Heart right ventricle (tissue), 16 donors: Measurements from ENCODE around the gene SSBP2. TPM values are rescaled to one million over a fixed set of nuclear protein-coding genes. Genes with fewer than 3 reads are reported as not detected.

Experiments used
- ATAC-seq, 8 donors: fragments of 200-7000 bp; cut with Tn5 transposase; one replicate each; pipeline ENCODE4 v1.9.1; 2020; ENCODE audit warnings: mild to moderate bottlenecking in 8 of 8, moderate library complexity in 8 of 8, moderate number of reproducible peaks in 1 of 8
- DNase-seq, 2 donors: peaks; one replicate each; pipeline ENCODE4 v3.0.0-alpha.2; 2020
- H3K27ac ChIP-seq, 10 donors: fragments of 200-600 bp; sonication (generic) in 2 of 10; one replicate each; pipeline versions ENCODE4 v1.5.0 to v1.8.0; 2020 to 2022; ENCODE audit warnings: mild to moderate bottlenecking in 3 of 10
- H3K27me3 ChIP-seq, 7 donors: fragments of 200-600 bp; one replicate each; pipeline ENCODE4 v1.8.0; 2021 to 2022; ENCODE audit warnings: mild to moderate bottlenecking in 2 of 7
- H3K36me3 ChIP-seq, 9 donors: fragments of 200-600 bp; sonication (generic) in 1 of 9; one replicate each; pipeline versions ENCODE4 v1.5.0 to v1.8.0; 2020 to 2022; ENCODE audit warnings: mild to moderate bottlenecking in 2 of 9
- H3K4me1 ChIP-seq, 9 donors: fragments of 200-600 bp; sonication (generic) in 1 of 9; one replicate each; pipeline versions ENCODE4 v1.5.0 to v1.8.0; 2020 to 2022; ENCODE audit warnings: mild to moderate bottlenecking in 4 of 9
- H3K4me3 ChIP-seq, 10 donors: fragments of 200-600 bp; sonication (generic) in 2 of 10; one replicate each; pipeline versions ENCODE4 v1.5.0 to v1.8.0; 2020 to 2022; ENCODE audit warnings: mild to moderate bottlenecking in 7 of 10, moderate library complexity in 2 of 10
- H3K9me3 ChIP-seq, 11 donors: fragments of 200-600 bp in 10 of 11; sonication (generic) in 2 of 11; one replicate each; pipeline versions ENCODE4 v1.5.0 to v1.8.0; 2013 to 2022; ENCODE audit warnings: mild to moderate bottlenecking in 2 of 11, control low read depth in 1 of 11, moderate library complexity in 1 of 11
- CTCF ChIP-seq, 9 donors: fragments of 200-600 bp; sonication (generic) in 2 of 9; IDR thresholded peaks; one replicate each; pipeline versions ENCODE4 v1.5.0 to v1.8.0; 2021 to 2022; ENCODE audit warnings: antibody characterized with exemption in 9 of 9, mild to moderate bottlenecking in 5 of 9, moderate library complexity in 1 of 9
- WGBS, 2 donors: extraction: QIAGEN DNeasy Blood & Tissue Kit; methylation state at CpG; one replicate each; pipeline ENCODE4 v1.1.7; 2013; ENCODE audit warnings: inconsistent platforms in 1 of 2; 5-methylcytosine and 5-hydroxymethylcytosine counted together
- intact Hi-C, 10 donors: fragments of 100-400 bp; cut with DNase I; formaldehyde crosslinking; loops; one replicate each; pipeline versions ENCODE4 v1.11.1 to v1.14.2; 2022
- polyA plus RNA-seq, 2 donors: library from polyadenylated mRNA; stranded (reverse); fragments of 200-250 nt; gene quantifications; one replicate each; pipeline ENCODE4 v1.2.3, GENCODE V29; 2013
- total RNA-seq, 10 donors: library from RNA; stranded (reverse); fragmentation: NEBNext Ultra II Directional in 3 of 10; extraction: Animal tissue kit (Norgen Biotek cat#: 25700) in 3 of 10; gene quantifications; one replicate each; pipeline versions ENCODE4 v1.2.1 to v1.2.4, GENCODE V29; 2021 to 2023
- donor health status: Arrhythmogenic right ventricular cardiomyopathy.
- donor health status: ischemic (EF 13 %, LVEDD 7.1; RV severe dilation, severe dysfunction).
- donor health status: healthy with polysubstance abuse.
- donor health status: DM: no; HTN: yes; CAD: no.
- donor health status: DM: no; HTN: no; CAD: no.
- donor health status: ischemic (EF 25% LVEDD 6.9; RV normal size, moderate dysfunction).
- donor health status: ischemic (EF 25% LVEDD 5.7; RV mildly dilated, moderate dysfunction).
- donor health status: healthy.
- donor health status: DM: yes; HTN: yes; CAD: no.
- donor health status: Ischemic cardiomyopathy.
- donor health status: ischemic (EF 35%, LVEDD 5.7; RV mildly dilated, moderate dysfunction).
- donor health status: nonischemic (EF 11% LVEDD 7.7; RV severe dilation, severe dysfunction).
- donor health status: DM: yes; HTN: yes; CAD: no.
- donor health status: PGD.
- donor health status: ischemic (EF 29% LVEDD 5.4; RV normal size, mild dysfunction).
- donor health status: nonischemic (EF 23%, LVEDD 6.1; RV moderate dilation, normal function).

SSBP2 gene
- total and polyA plus RNA-seq, 12 donors: 24.2 to 85.9 (median 52.0) TPM

GRCh38 chr5:81469676-81470075, 281.2 kb downstream of the SSBP2 start:
- Histone ChIP-seq H3K4me1 (peaks cover 0 to 4% (median 0%) of the 10 kb centered on the region in 9 donors), H3K36me3 (peaks cover 0 to 52% (median 20%) of the 10 kb centered on the region in 9 donors), H3K27ac (no peak overlapping the region), H3K27me3 (no peaks in the 10 kb centered on the region), H3K9me3 (peaks cover 0 to 5% (median 0%) of the 10 kb centered on the region in 11 donors), H3K4me3 (no peak overlapping the region)
- ATAC-seq (no peak), DNase-seq (no peak)
- no peak for TF ChIP-seq CTCF (IDR thresholded peaks at IDR 0.05)
- intact Hi-C loops: no loop called here

- Histone ChIP-seq H3K4me1 (no peaks in the 10 kb centered on the region), H3K27ac (no peak overlapping the region), H3K9me3 (no peaks in the 10 kb centered on the region), H3K36me3 (peaks cover 0 to 36% (median 3%) of the 10 kb centered on the region in 9 donors), H3K4me3 (no peak overlapping the region), H3K27me3 (no peaks in the 10 kb centered on the region)
- intact Hi-C loops: no loop called here
- 87 to 93% methylated on average over 2 of the region's 2 CpGs for WGBS, 2 donors
- TF ChIP-seq CTCF (IDR thresholded peaks at IDR 0.05): no peak
- no peak for DNase-seq
- ATAC-seq: no peak
Measured at GRCh38 chr5:81450940-81451339, 300.0 kb downstream of the SSBP2 start.

GRCh38 chr5:81435023-81435422, 315.9 kb downstream of the SSBP2 start:
- TF ChIP-seq CTCF (IDR thresholded peaks at IDR 0.05): no peak
- Histone ChIP-seq H3K36me3 (peaks cover 0 to 35% (median 0%) of the 10 kb centered on the region in 9 donors), H3K4me1 (peaks cover 0 to 6% (median 0%) of the 10 kb centered on the region in 9 donors), H3K27ac (no peak overlapping the region), H3K27me3 (no peaks in the 10 kb centered on the region), H3K4me3 (no peak overlapping the region), H3K9me3 (no peaks in the 10 kb centered on the region)
- intact Hi-C loops: no loop called here
- DNase-seq (no peak), ATAC-seq (no peak)
- WGBS, 2 donors: 85 to 90% methylated on average over 6 of the region's 6 CpGs

- DNase-seq (no peak), ATAC-seq (no peak)
- H3K27ac ChIP-seq: no peak overlapping the region
- H3K4me1 ChIP-seq: peaks cover 0 to 31% (median 16%) of the 10 kb centered on the region in 9 donors
- H3K9me3 ChIP-seq: no peaks in the 10 kb centered on the region
- no peak overlapping the region for H3K4me3 ChIP-seq
- intact Hi-C loops: loop anchor here (5.0 to 10.0 kb wide), 11 partner anchors 315 to 797 kb away; partner anchors contain the start of gene SSBP2 (in 3 of the 10)
- no peak for TF ChIP-seq CTCF (IDR thresholded peaks at IDR 0.05)
- H3K27me3 ChIP-seq: no peaks in the 10 kb centered on the region
- H3K36me3 ChIP-seq: peaks cover 0 to 23% (median 0%) of the 10 kb centered on the region in 9 donors
Measured at GRCh38 chr5:81429985-81430384, 320.9 kb downstream of the SSBP2 start.
